Activated CD8-positive, alpha-beta T cell treated with anti-CD3 and anti-CD28 coated beads for 36 hours (primary cell): ENCODE data around the gene GALNT6. TPM values are rescaled to one million over a fixed set of nuclear protein-coding genes. Genes with fewer than 3 reads are reported as not detected.

ENCODE experiments used
- ATAC-seq: fragments of 200-7000 bp; cut with Tn5 transposase; one replicate; pipeline ENCODE4 v1.10.0; 2021; ENCODE audit warnings: mild to moderate bottlenecking, moderate library complexity
- CTCF ChIA-PET: fragments of 350-600 bp; sonication (Branson Sonifier 250); formaldehyde crosslinking; loops from one replicate; lab custom pipeline; 2021; ENCODE audit warnings: antibody characterized with exemption; lab: Charles Lee
- POLR2A ChIA-PET: fragments of 350-600 bp; sonication (Branson Sonifier 250); formaldehyde crosslinking; loops from one replicate; lab custom pipeline; 2021; ENCODE audit warnings: antibody characterized with exemption; lab: Charles Lee
- DNase-seq: peaks from one replicate; pipeline ENCODE4 v3.0.0-alpha.2; 2020
- H3K27ac Mint-ChIP-seq: one replicate; pipeline ENCODE4 v1.8.0; 2021; ENCODE audit warnings: mild to moderate bottlenecking, mixed read lengths
- H3K27me3 Mint-ChIP-seq: one replicate; pipeline ENCODE4 v1.8.0; 2021; ENCODE audit warnings: mixed read lengths
- H3K36me3 Mint-ChIP-seq: one replicate; pipeline ENCODE4 v1.8.0; 2021; ENCODE audit warnings: low read depth, mixed read lengths
- H3K4me1 Mint-ChIP-seq: one replicate; pipeline ENCODE4 v1.8.0; 2021; ENCODE audit warnings: low read depth, mixed read lengths
- H3K4me3 Mint-ChIP-seq: one replicate; pipeline ENCODE4 v1.8.0; 2021; ENCODE audit warnings: mild to moderate bottlenecking, moderate library complexity, mixed read lengths
- H3K9me3 Mint-ChIP-seq: one replicate; pipeline ENCODE4 v1.8.0; 2021; ENCODE audit warnings: mixed read lengths
- intact Hi-C: fragments of 100-400 bp; cut with micrococcal nuclease; formaldehyde crosslinking; loops from one replicate; pipeline ENCODE4 v1.10.0; 2022
- total RNA-seq, 2 experiments: library from RNA; stranded (reverse); gene quantifications; one replicate each; pipeline ENCODE4 v1.2.3, GENCODE V29; 2021
- TF ChIP-seq, protein P1 (sequence below): fragments of 200-600 bp; IDR thresholded peaks from one replicate; pipeline ENCODE4 v1.8.0; 2022; ENCODE audit warnings: antibody characterized with exemption, mild to moderate bottlenecking

The GALNT6 gene
- total RNA-seq, 2 experiments from 2014 or later, result 18.0 to 22.3 TPM

DNA sequence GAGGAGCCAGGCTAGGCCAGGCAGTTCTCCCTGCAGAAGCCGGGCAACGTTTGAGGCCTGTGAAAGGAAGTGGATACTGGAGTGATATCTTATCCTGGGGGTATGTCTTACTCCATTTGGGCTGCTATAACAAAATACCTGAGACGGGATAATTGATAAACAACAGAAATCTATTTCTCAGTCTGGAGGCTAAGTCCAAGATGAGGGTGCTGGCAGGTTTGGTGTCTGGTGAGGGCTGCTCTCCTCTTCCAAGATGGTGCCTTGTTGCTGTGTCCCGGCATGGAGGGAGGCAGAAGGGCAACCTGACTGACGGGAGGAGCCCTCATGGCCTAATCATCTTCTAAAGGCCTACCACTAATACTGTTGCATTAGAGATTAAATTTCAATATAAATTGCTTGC is 15.7 kb upstream of the GALNT6 start:
- Mint-ChIP-seq H3K27me3 (no peaks in the 10 kb centered on the region), H3K36me3 (no peaks in the 10 kb centered on the region), H3K4me3 (no peak overlapping the region), H3K27ac (no peak overlapping the region), H3K4me1 (peaks cover 3% of the 10 kb centered on the region), H3K9me3 (no peaks in the 10 kb centered on the region)
- no peak for ATAC-seq
- TF ChIP-seq, protein P1, sequence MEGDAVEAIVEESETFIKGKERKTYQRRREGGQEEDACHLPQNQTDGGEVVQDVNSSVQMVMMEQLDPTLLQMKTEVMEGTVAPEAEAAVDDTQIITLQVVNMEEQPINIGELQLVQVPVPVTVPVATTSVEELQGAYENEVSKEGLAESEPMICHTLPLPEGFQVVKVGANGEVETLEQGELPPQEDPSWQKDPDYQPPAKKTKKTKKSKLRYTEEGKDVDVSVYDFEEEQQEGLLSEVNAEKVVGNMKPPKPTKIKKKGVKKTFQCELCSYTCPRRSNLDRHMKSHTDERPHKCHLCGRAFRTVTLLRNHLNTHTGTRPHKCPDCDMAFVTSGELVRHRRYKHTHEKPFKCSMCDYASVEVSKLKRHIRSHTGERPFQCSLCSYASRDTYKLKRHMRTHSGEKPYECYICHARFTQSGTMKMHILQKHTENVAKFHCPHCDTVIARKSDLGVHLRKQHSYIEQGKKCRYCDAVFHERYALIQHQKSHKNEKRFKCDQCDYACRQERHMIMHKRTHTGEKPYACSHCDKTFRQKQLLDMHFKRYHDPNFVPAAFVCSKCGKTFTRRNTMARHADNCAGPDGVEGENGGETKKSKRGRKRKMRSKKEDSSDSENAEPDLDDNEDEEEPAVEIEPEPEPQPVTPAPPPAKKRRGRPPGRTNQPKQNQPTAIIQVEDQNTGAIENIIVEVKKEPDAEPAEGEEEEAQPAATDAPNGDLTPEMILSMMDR, result no peak
- no peak for DNase-seq
- intact Hi-C loops, result no loop called here
- ChIA-PET POLR2A (no interaction called here), CTCF (no interaction called here)

- Mint-ChIP-seq H3K27ac (no peak overlapping the region), H3K4me3 (no peak overlapping the region), H3K36me3 (no peaks in the 10 kb centered on the region), H3K9me3 (no peaks in the 10 kb centered on the region), H3K27me3 (no peaks in the 10 kb centered on the region), H3K4me1 (peaks cover 3% of the 10 kb centered on the region)
- intact Hi-C loops, result no loop called here
- CTCF ChIA-PET, result no interaction called here
- TF ChIP-seq, protein P1, result no peak
- POLR2A ChIA-PET, result interaction anchor here (0.6 kb wide), 1 partner anchor 65 kb away, joined by 3 read pairs; no protein-coding TSS in a partner anchor
- ATAC-seq (no peak), DNase-seq (no peak)
Observed at GRCh38 chr12:51406290-51406689, 15.1 kb upstream of the GALNT6 start.

GRCh38 chr12:51405801-51406207 is 14.6 kb upstream of the GALNT6 start:
- ChIA-PET POLR2A (interaction anchor here (0.6 kb wide), 1 partner anchor 64 kb away, joined by 3 read pairs; no protein-coding TSS in a partner anchor), CTCF (no interaction called here)
- peaks cover 3% of the 10 kb centered on the region for H3K4me1 Mint-ChIP-seq
- intact Hi-C loops, result no loop called here
- no peak overlapping the region for H3K4me3 Mint-ChIP-seq
- H3K27ac Mint-ChIP-seq, result no peak overlapping the region
- H3K36me3 Mint-ChIP-seq, result no peaks in the 10 kb centered on the region
- TF ChIP-seq, protein P1, result no peak
- ATAC-seq (no peak), DNase-seq (no peak)
- no peaks in the 10 kb centered on the region for H3K27me3 Mint-ChIP-seq
- no peaks in the 10 kb centered on the region for H3K9me3 Mint-ChIP-seq

- Mint-ChIP-seq H3K27ac (no peak overlapping the region), H3K36me3 (no peaks in the 10 kb centered on the region), H3K9me3 (no peaks in the 10 kb centered on the region), H3K4me1 (peaks cover 3% of the 10 kb centered on the region), H3K4me3 (no peak overlapping the region), H3K27me3 (no peaks in the 10 kb centered on the region)
- TF ChIP-seq, protein P1, result no peak
- POLR2A ChIA-PET, result no interaction called here
- intact Hi-C loops, result no loop called here
- CTCF ChIA-PET, result no interaction called here
- DNase-seq, result no peak
- no peak for ATAC-seq
Observed at GRCh38 chr12:51404627-51405026, 13.4 kb upstream of the GALNT6 start.

DNA sequence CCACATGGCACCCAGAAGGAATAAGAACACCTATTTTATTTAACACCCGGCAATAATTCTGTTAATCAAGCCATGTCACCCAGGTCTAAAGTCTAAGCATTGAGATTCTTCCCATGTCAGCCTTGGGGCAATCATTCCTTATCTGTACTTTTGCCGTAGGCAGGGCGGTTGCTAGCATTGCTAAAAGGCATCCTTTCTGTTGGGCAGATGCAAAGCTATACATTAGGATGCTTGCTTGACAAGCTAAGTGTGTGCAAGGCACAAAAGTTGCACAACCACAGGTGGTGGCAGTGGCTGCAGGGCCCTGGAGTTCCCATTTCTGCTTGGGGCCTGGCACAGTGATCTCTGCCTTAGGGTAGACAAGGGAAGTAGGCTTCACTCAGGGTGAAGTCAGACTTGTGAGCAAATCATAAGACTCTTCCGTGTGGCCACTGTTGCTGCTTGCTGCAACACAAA is 12.5 kb upstream of the GALNT6 start:
- no peak overlapping the region for H3K27ac Mint-ChIP-seq
- no peaks in the 10 kb centered on the region for H3K9me3 Mint-ChIP-seq
- ATAC-seq (no peak), DNase-seq (no peak)
- POLR2A ChIA-PET, result interaction anchor here (1.2 kb wide), 1 partner anchor 9 kb away, joined by 3 read pairs; no protein-coding TSS in a partner anchor
- CTCF ChIA-PET, result interaction anchor here (1.8 kb wide), 1 partner anchor 18 kb away, joined by 5 read pairs; no protein-coding TSS in a partner anchor
- H3K36me3 Mint-ChIP-seq, result no peaks in the 10 kb centered on the region
- intact Hi-C loops, result no loop called here
- no peak overlapping the region for H3K4me3 Mint-ChIP-seq
- no peaks in the 10 kb centered on the region for H3K27me3 Mint-ChIP-seq
- TF ChIP-seq, protein P1, result no peak
- peaks cover 3% of the 10 kb centered on the region for H3K4me1 Mint-ChIP-seq
